Bone marrow (tissue), 2 donors: Measurements from ENCODE around the gene MYL12B.
"Not testable (repeated sequence)": the region's sequence is repeated elsewhere in the genome, so short reads cannot be mapped to it uniquely, and the experiment has no call there.

Experiments
- DNase-seq, 2 donors: peaks; one replicate each; lab custom pipeline; 2025; lab: John Stamatoyannopoulos, UW

Gene MYL12B

DNA sequence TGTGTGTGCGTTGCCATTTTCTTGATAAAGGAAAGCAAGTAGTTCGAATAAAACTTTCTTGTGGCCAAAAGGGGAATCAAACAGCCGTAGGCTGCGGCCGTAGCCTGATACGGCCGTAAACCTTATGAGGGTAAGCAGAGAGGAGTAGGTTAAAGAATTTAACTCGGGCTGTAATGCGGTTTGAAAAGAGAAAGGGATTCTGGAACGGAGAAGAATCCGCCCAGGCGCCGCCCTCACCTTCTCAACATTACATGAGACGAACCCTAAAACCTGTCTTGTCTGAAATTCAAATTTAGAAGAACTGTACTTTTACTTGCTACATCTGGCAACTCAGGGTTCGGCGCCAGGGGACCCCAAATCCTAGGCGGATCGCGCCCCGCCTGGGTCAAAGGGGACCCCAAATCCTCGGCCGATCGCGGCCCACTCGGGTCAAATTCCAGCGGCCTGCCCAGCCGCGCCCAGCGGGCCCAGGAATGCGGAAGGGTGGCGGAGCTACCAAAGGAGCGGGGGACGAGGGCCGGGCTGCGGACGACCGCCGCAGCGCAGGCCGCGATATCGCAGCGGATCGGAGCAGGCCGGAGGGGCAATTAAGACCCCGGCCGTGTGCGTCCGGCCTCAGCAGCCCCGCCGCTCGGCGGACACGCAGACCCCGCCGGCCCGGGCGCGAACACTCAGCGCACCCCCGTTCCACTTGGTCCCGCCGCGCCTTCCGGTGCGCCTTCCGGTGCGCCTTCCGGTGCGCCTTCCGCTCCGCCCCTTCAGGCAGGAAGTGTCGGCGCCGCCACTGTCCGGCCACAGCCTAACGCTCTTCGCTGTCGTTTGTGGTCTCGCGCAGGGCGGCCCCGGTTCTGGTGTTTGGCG, at the start of gene MYL12B:
Gene MYL12B (plus strand): TSS at position 761 of the 861 bp plus-strand sequence. CDS start 10,766 bp downstream, outside the sequence.
- peak; percentile 55 to 92 for DNase-seq

- no peak for DNase-seq
Observed at GRCh38 chr18:3212657-3213056, 49.3 kb upstream of the MYL12B start.

- peak in 1 of 2 donors; percentile 32 for DNase-seq
Observed at GRCh38 chr18:3213300-3214059, 48.5 kb upstream of the MYL12B start.

DNA sequence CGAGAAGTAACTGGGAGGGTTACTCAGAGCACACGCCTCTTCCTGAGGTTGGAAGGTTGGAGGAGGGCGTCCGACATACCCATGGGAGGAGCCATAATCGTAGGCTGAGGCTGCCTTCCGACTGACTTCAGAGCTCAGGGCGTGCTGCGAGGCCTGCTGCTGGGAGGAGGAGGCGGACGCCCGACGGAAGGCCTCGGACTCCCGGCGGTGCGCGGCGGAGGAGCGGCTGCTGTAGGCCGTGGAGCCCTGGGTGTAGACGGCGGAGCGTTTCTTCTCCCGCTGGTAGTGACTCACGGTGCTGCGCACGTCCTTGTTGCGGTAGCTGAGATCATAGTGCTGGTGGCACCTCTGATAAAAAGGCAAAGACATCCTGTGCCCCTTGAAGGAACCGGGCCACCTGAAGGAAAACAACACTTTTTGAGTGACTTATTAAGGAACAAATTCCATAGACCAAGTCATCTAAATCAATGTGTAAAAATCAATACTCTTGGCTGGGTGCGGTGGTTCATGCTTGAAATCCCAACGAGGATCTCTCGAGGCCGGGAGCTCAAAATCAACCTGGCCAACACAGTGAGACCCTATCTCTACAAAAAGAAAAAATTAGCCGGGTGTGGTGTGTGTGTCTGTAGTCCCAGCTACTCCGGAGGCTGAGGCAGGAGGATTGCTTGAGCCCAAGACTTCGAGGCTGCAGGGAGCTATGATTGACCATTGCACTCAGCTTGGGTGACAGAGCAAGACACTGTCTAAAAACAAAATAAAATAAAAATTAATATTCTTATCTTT, 46.9 kb upstream of the MYL12B start:
- no peak for DNase-seq

DNA sequence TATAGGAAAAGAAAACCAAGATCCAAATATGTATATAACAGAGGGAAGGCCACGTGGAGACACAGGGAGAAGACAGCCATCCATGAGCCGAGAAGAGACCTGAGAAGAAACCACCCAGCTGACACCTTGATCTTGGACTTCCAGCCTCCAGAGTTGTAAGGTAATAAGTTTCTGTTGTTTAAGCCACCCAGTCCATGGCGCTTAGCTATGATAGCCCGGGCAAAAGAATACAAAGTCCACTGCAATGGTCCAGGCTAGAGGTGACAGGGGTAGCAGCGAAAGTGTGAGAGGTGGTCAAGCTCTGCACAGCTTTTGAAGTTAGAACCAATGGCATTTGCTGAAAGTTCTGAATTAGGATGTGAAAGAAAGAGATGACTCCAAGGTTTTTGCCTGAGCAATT, 44.9 kb upstream of the MYL12B start:
- DNase-seq = no peak

DNA sequence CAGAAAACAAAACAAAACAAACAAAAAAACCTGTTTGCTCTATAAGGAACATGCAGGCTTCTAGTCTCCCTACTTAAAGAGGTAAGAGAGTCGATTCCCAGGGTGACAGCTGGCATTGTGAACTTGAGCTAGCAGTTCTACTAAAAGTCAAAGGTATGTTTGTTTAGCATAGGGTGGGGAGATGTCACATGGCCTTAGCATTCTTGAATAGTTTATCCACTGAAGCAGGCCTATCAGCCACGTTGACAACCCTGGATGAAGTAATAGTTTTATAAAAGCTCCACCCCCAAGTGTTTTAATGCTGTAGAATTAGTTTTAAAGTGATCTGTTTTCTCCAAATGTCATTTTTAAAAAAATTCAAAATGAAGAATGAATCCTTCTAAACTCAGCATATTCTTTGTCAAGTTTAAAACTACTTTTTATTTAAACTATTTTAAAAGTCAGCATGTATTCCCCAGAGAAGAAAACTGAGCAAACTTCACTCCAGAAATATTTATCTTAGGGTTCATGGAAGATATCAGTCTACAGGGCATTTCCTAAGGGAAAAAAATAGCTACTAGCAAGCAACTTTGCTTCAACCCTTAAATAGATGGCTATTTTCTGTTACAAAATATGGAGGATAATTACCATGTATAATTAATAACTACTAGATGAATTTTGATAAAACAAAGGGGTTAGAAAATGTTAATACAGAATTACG, 43.8 kb upstream of the MYL12B start:
- no peak for DNase-seq

GRCh38 chr18:3218819-3219218, 43.1 kb upstream of the MYL12B start:
- no peak for DNase-seq

DNA sequence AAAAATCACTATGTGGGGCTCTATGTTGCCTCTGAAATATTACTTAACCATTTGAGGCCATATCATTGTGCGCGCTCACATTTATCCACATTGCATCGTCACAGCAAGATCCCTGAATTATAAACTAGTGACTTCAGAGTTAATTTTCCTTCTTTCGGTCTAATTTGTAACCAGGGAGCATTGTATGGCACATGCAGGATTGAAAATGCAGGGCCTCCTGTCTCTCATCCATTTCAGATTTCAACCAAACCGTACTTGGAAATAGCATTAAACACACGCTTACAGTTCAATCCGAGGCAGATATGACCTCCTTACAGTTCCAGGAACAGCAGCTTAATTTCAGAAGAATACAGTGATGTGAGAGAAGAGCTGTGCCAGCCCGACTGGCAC, 42.7 kb upstream of the MYL12B start:
- no peak for DNase-seq

GRCh38 chr18:3219631-3220335, 42.1 kb upstream of the MYL12B start, which contains the start of gene MYOM1:
Gene MYOM1 (minus strand): TSS chr18:3219968. CDS start chr18:3215223, 4,745 bp downstream.
- no peak for DNase-seq

DNA sequence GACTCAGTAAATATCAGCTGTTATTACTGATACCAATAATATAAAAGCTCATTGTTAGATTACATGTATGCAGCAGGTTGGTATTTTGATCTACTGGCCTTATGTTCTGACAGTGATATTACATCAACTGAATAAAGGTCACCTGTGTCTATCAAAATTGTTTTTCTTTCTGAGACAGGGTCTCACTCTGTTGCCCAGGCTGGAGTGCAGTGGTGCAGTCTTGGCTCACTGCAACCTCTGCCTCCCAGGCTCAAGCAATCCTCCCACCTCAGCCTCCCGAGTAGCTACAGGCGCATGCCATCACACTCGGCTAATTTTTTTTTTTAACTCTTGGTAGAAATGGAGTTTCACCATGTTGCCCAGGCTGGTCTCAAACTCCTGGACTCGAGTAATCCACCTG, 41.1 kb upstream of the MYL12B start:
- DNase-seq = not testable (repeated sequence)

- no peak for DNase-seq
Observed at GRCh38 chr18:3221496-3221895, 40.4 kb upstream of the MYL12B start.

DNA sequence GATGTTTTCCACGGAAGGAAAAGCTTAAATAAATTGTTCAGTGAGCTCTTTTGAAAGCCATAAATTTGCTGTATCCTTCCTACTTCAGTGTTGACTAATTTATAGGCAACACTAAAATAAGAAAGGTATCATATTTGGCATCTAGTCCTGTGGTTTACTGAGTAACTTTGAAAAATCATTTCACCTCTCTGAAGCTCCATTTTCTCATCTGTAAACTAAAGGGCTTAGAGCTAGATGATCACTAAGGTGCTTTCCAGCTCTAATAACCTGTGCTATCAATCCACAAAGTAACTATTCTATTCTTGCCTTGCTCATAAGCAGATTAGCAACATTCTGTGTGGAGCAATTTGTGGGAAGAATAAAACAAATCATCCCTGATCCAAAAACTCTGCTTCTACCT, 38.6 kb upstream of the MYL12B start:
- DNase-seq = no peak

- DNase-seq = no peak
Observed at GRCh38 chr18:3224223-3224622, 37.7 kb upstream of the MYL12B start.

DNA sequence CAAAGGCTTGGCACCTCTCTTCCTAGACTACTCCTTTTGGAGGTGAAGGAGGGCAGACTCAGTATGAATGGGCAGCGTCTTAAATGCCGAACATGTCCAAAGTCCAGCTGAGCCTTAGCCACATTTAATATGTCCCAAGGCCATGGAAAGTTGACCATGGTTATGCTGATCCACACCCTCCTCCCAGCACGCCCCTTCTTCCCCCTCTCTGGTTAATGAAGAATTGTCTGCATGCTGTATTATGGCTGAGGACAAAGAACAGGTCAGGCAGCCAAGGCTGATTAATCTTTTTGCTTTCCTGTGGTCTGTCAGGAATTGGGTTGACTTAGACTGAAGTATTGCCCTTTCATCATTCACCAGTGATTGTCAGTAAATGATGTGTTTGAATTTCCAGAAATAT, 36.3 kb upstream of the MYL12B start:
- no peak for DNase-seq

DNA sequence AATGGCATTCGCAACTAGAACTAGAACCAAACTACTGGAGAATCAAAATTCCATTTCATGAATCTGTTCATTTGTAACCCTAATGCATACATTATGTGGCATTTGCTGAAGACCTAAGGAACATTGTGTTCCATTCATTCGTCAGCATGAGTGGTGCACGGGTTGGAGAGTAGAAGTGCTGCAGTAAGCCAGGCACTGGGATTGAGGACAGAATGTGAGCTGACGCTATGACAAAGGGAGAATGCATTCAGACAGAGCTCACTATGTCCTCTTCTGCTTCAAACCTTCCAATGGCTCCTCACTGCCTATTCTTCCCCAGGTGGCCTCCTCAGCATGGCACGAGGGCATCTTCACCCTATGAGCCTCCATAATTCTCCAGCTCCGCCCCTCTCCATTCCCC, 35.9 kb upstream of the MYL12B start:
- DNase-seq = no peak

GRCh38 chr18:3230401-3231334, 31.3 kb upstream of the MYL12B start:
- no peak for DNase-seq

DNA sequence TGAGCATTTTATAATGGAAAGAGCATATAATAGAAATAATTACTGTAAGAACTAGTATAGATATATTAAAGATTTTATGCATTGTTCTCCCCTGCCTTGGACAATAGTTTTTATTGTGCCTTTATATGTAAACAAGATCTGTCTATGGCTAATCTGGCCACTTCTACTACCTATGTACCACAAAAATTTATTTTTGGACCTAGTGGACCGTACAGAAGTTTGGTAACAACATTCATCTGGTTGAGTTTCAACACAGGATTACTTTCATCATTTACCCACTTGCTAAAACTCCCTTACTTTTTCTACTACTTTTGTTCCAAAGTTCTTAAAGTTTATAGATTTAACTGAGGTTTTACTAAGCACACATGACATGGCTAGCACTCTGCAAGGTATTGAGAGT, 28.9 kb upstream of the MYL12B start:
- DNase-seq = no peak

- no peak for DNase-seq
Observed at GRCh38 chr18:3233433-3234168, 28.3 kb upstream of the MYL12B start.

GRCh38 chr18:3234457-3234856, 27.5 kb upstream of the MYL12B start:
- no peak for DNase-seq
